Fibroblast of skin of left biceps (primary cell): ENCODE results near the gene ABHD12.

Experiments used
- DNase-seq, 2 experiments: peaks; one replicate each; pipeline ENCODE4 v3.0.0-alpha.2; 2013; ENCODE audit warnings: low read depth in 2 of 2

ABHD12 gene

DNA sequence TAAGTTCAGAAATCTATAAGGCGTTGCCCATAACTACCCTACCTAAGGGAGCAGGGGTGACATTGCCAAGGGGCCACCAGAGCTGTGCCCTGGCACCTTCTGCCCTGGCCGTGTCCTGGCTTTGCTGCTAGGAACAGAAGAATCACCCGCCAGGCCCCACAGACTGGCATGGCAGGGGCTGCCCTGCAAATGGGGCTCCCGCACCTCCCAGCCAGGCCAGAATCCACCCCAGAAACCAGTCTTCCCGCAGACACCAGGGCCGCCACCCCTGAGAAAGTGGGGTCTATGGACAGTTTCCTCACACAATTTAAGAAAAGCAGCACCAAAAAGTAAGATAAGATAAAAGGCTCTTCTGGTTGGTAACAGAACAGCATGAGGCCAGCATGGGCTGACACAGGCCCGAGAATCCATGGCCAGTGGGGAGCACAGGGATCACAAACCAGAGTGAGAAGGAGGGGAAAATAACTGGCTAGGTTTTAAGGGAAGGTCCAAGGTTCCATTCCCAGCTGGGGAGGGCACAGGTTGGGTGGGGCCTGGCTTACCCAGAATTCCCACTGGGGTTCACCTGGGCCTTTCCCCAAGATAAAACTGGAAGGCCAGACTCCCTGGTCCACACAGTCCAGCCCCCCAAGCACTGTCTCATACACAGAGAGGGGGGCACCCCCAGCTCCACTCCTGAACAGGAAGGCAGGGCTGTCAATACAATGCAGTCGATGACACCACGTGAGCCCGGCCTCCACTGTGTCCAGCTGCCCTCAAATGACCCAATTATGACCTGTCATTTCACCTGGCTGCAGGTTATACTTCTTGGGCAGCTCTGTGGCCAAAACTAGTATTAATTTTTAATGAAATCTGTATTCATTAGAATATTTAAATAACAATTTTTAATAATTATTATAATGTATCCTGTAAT is 83.4 kb downstream of the ABHD12 start:
- no peak for DNase-seq

DNA sequence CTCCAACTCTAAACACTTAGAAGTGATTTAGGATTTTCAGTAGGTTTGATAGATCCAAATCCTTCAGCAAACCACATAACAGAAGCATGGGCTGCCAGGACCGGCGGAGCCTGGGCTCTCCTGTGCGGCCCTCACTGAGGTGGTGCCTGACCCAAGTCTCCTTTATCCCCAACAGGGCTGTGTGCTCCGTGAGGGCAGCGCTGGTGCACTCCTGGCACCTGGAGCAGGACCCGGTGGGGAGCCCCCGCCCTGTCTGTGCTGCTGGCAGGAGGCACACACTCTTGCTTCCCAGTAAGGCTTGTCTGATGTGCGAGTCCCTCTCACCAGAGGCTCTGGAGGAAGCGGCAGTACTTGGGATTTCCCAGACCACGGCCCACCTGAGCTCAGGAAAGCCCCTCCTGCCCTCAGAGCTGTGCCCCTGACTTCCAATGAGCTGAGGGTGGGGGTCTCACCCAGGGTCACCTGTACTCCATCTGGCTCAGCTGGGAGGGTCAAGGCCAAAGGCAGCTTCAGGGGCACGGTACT is 86.5 kb downstream of the ABHD12 start:
- DNase-seq, result no peak

DNA sequence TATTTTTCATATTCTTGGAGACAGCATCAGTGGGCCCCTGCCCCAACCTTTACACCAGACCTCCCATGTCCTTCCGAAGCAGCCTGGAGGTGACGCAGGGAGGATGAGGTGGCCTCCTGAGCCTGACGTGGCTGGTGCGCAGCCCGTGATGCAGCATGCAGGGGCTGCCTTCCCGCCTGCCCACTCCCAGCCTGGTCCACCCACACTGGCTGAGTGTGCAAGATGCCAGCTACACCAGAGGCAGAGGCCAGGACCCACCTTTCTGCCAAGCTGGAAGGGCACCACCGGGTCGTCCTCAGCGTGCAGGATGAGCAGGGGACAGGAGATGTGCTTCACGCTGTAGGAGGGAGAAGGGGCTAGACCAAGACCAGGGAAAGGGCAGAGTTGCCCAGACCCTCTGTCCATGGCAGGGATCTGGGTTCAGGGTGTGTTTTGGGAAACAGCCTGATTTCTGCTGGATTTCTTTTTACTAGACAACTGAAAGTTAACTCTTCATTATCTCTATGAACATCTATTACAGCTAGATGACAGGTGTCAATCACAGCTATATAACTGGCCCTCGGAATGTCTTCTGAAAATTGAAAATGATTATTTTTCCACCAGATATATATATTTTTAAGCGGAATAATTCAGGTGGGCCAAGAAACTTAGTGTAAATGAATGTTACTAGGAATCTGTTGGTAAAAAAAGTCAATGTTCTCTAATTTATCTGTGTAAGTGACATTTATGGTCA is 87.2 kb downstream of the ABHD12 start:
- DNase-seq, result no peak

DNA sequence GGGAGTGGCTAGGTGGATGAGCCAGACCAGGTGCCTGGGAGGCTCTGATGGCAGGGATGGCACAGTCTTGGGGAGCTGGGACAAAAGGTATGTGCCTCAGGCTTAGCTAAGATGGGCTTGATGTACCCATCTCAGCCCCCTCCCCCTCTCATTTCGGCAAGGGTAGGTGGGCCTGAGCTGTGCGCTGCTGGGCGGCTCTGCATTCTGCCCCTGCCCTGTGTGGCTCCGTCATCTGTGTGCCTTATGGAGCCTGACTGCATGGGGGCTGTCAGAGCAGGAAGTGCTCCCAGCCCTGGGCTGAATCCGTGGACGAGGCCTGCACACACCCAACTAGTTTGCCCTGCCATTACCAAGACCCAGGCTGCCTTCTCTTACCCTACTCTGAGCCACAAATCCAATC is 88.0 kb downstream of the ABHD12 start:
- no peak for DNase-seq

DNA sequence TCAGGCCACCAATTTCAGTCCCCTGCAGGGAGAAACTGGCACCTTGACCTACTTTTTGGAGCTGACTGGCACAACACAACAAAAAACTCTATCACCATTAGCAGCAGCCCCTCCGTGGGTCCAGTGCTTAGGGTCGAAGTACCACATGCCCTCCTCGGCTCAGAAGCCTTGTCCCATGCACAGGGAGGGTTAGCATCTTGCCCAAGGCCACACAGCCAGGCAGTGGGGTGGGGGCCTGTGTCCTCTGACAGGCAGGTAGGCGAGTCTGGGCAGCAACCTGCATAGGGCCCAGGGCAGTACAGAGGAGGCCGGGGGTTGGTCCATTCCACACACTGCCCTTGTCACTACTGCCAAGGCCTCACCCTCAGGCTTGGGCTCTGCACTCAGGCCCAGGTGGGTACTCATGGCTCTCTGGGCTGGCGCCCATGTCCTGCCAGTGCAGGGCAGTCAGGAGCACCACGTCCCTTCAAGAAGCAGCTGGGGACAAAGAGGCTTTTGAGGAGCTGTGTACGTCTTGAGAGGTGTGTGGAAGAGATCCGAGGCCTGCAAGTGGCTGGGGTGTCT is 89.2 kb downstream of the ABHD12 start:
- no peak for DNase-seq

DNA sequence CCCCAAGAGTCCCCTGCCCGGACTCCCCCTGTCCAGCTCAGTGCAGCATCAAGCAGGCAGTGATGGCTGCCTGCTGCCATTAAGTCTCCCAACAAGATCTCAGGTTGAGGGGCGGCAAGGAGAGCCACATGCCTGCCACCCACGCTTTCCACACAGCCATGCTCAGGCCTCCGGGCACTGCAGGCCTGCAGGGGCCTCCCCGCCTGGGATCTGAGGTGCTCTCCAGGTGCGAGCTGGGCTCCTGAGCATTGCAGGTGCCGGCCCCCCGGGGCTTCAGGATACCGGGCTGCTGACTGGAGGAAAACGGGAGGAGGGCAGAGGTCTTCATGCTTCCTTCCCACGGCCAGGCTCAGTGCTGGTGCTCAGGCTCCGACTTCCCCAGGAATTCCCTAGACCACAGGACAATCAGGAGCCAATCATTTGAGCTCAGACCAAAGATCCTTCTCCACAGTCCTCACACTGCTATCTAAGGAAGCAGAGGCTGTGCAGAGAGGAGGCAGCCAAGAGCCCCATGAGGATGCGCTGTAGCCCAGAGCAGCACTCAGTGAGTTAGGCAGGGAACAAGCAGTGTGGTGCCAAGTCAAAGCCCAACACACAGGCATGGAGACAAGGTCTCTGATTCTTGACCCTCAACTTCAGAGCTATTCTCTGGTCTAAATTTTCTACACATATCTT is 90.0 kb downstream of the ABHD12 start:
- DNase-seq, result no peak

DNA sequence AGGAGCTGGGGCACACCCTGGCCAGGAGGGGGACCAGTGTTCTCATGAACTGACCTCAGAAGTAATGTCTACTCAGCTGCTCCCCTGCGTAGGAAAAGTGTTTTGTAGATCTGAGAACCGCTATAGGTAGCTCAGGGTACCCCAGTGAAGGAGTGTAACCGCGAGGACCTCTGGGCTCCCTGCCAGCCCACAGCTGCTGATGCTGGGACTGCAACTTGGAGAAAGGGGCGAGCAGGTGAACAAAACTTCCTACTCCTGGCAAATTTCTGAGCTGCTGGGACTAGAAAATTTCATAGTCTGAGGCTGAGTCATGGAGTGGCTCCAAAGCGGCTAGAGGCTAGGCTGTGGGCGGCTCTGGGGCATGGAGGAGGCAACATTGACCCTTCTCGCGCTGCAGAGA is 90.8 kb downstream of the ABHD12 start:
- DNase-seq, result no peak

DNA sequence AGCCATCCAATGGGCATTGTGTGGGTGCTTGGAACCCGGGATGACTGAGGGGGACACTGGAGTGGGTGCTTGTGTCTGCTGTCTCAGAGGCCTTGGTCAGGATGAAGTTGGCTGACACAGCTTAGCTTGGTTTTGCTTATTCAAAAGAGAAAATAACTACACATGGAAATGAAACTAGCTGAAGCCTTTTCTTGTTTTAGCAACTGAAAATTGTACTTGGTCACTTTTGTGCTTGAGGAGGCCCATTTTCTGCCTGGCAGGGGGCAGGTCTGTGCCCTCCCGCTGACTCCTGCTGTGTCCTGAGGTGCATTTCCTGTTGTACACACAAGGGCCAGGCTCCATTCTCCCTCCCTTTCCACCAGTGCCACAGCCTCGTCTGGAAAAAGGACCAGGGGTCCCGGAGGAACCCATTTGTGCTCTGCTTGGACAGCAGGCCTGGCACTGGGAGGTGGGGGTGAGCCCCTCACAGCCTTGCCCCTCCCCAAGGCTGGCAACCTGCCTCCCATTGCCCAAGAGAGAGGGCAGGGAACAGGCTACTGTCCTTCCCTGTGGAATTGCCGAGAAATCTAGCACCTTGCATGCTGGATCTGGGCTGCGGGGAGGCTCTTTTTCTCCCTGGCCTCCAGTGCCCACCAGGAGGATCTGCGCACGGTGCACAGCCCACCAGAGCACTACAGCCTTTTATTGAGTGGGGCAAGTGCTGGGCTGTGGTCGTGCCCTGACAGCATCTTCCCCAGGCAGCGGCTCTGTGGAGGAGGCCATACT is 93.3 kb downstream of the ABHD12 start:
- no peak for DNase-seq

DNA sequence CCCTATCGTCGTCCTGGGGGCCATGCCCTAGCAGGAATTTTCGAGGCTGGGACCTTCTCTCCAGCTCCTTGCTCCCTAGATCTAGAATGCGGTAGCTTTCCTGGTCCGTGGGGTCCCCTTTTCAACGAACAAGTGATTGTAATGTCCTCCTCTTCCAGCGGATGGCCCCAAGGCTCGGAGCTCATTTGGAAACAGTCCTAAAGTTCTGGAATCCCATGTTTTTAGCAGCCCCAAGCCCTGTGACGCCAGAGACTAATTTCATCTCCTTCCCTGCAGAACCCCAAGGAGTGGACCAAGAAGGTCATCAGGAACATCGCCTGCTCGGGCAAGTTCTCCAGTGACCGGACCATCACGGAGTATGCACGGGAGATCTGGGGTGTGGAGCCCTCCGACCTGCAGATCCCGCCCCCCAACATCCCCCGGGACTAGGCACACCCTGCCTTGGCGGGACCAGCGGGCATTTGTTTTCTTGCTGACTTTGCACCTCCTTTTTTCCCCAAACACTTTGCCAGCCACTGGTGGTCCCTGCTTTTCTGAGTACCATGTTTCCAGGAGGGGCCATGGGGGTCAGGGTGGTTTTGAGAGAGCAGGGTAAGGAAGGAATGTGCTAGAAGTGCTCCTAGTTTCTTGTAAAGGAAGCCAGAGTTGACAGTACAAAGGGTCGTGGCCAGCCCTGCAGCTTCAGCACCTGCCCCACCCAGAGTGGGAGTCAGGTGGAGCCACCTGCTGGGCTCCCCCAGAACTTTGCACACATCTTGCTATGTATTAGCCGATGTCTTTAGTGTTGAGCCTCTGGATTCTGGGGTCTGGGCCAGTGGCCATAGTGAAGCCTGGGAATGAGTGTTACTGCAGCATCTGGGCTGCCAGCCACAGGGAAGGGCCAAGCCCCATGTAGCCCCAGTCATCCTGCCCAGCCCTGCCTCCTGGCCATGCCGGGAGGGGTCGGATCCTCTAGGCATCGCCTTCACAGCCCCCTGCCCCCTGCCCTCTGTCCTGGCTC is 94.2 kb downstream of the ABHD12 start:
- no peak for DNase-seq

DNA sequence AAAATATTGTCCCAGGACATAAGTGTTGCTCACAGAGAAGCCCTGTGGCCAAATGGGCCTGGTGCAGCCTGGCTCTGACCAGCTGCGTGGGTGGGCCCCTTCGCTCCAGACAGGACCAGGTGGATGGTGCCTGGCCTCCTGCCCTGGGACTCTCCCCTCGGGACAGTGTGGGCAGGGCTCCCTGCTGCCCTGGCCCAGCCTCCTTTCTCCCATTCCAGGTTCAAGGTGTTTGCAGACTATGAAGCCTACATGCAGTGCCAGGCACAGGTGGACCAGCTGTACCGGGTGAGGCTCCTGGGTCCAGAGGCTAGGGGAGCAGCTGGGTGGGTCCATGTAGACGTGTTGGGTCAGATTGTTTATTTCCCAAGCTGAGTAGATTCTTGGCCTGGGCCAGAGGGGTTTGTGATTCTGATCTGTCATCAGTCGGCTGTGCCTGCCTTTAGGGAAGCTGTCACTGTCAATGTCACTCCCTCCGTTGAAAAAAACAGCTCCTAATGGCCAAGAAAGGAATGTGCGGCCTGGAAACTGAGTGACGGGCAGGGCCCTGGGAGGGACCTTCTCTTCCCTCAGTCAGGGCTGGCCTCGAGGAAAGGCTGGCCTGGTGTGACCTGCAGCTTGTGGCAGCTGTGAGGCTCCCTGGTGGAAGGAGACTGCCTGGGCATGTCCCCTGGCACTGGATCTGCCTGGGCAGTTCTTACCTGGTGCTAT is 95.1 kb downstream of the ABHD12 start:
- no peak for DNase-seq

DNA sequence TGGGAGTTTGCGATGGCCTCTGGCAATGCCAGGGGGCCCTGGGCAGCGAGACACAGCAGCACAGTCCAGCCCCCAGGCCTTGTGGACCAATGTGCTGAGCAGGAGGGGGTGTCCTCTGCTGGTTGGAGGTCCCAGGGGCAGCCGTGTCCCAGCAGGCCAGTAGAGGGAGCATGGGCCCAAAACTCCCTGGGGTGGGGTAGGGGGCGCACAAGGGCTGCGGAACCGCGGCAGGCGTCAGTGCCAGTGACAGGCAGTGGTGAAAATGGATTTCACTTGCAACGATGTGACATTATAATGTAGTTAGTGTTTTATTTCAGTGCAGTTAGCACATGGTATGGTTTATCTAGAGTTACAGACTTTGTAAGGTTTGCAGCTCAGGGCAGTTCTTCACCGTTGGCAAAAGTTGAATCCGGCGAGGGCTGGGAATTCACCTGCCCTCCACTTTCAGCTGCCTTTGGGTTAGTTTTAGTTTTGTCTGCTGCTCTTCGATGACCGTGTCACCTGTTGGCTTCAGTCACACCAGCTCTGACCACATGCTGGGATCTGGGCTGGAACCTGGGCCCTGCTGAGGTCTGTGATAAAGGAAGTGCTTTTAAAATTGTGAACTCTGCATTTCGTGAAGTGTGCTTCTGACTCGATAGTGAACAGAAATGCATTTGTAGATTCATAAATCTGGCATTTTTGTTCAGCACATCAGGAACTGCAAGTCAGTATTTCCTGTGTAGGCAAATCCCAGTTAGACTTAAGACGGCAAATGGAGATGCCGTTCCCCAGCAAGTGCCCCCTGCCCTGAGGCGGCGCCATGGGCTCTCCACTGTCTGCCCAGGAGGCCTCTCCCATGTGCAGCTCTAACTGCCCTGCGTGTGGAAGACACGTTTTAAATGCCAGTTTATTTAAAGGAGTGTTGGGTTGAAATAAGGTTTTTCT is 95.9 kb downstream of the ABHD12 start:
- peak in 1 of 2 experiments; percentile 22 for DNase-seq

DNA sequence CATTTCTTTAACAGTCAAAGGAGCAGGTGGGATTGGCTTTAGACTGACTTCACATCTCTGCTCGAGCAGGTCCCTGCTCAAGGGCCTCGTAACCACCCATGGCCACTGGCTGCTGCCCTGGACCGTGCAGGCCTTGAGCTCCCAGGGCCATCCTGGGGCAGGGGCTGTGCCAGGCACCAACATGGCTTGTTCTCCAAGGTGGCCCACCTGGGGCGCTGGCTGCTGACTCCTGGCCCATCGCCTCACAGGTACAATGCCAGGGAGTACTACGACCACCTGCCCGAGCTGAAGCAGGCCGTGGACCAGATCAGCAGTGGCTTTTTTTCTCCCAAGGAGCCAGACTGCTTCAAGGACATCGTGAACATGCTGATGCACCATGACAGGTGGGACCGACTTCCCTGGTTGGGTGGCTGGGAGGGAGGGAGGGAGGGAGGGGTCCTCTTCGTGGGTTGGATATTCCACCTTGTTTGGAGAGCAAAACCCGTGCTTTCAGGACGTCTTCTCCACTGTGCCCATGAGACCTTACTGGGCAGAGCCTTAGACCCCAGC is 96.7 kb downstream of the ABHD12 start:
- no peak for DNase-seq

DNA sequence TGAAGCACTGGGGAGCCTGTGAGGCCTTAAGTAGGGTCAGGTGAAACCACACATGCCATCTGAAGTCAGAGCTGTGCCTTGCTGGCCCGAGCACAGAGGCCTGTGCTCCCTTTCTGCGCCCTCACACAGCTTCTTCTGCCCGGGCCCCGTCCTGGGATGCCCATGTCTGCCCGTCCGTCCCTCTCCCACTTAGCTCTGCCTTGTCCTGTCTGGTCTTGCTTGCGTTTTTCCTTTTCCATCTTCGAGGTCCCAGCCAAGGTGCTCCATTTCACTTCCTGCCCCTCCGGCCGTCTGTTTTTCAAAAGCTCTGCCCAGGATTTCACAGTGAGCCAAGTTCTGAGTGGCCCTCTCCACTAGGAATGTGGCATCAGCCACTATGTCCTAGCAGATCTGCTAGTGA is 97.1 kb downstream of the ABHD12 start:
- DNase-seq, result no peak

DNA sequence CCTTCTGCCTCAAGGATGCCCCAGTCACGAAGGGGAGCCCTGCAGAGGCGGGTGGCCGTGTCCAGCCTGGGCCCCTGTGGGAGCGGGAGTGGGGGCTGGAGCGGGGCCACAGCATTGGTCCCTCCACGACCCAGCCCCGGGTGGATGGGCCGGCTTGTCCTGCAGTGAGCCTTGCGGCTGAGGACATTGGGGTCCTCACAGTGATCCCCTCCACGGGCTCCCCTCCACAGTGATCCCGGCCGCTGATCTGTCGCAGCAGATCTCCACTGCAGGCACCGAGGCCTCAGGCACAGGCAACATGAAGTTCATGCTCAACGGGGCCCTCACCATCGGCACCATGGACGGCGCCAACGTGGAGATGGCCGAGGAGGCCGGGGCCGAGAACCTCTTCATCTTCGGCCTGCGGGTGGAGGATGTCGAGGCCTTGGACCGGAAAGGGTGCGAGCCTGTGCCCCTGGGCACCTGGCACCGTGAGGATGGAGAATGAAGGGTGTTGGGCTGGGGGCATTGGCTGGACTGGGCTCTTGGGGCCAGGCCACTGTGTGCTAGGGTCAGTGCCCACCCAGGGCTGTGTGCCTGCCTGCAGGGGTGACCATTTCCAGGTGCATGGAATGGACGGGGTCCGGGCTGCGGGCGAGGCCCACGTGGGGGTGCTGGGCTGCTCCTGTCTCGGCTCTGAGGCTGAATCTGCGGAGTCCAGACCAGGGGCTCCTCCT is 98.3 kb downstream of the ABHD12 start:
- no peak for DNase-seq

DNA sequence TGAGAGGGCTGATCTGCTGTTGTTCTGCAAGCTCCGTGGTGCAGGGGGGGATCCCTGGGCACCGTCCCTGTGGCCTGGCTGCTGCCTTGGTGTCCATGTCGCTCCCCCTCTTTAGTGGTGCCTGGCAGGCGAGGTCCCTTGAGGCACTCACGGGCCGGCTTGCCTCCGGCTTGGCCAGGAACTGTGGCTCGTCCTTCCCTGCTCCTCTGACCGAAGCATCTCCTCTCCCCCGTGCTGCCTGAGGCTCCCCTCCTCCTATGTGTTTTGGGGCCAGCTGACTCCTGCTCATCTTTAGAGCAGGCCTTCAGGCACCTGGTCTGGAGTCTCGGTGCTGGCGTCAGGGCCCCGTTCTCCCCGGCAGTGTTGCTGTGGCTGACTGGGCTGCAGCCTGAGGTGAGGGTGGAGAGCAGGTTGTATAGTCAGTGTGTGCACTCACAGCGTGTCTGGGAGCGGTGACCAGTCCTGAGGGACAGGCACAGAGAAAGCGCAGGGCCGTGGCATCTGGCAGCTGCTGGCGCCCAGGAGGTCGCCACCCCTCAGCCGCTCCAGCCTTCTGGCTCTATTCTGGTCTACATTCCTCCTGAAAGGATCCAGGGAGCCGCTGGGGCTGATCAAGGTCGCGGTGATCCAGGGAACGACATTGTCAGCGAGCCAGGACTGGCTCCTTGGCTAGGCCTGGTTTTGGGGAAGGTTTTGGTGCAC is 99.1 kb downstream of the ABHD12 start:
- no peak for DNase-seq

DNA sequence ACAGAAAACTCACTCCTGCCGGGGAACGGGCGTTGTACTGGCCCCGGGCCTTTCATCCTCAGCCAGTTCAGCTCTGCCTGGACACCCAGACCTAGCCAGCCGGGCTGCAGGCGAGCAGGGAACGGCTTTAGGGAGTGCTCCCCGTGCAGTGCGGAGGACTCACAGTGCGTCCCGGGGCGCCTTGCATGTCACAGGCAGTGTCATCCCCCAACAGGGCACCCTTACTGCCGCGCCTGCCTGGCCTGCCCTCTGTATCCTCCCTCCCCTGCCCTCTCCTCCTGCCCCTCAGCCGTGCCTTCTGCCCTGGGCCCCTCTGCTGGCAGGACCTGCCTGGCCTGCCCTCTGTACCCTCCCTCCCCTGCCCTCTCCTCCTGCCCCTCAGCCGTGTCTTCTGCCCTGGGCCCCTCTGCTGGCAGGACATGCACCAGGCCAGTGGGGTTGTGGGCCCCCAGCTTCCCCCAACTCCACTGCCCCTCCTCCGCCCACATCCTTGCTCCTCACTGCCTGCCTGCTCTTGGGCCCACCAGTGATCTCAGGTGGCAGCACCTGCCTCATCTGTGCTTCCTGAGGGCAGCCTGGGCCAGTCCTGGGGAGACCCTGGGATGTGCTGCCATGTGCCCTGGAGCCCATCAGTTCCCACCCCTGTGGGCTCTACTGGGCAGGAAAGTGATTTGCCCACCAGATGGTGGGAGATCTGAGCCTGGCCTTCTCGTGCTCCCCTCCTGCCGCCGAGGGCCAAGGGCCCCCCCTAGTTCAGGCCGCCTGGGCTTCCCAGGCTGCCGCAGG is 99.8 kb downstream of the ABHD12 start:
- no peak for DNase-seq
